Neural cell (in vitro differentiated cells): ENCODE results near the gene ABCB7. TPM values are rescaled to one million over a fixed set of nuclear protein-coding genes. Genes with fewer than 3 reads are reported as not detected.

Source experiments
- H2AFZ ChIP-seq: fragments of 200-600, 300-800 bp; sonication (generic), shearing (Covaris generic); 2 replicates; pipeline ENCODE4 v1.6.0; 2014; ENCODE audit warnings: low read depth, mild to moderate bottlenecking, antibody characterized with exemption, low read length, moderate library complexity
- H3F3A ChIP-seq: fragments of 200-600 bp; shearing (Covaris generic); 2 replicates; pipeline ENCODE4 v1.6.1; 2016; ENCODE audit warnings: mild to moderate bottlenecking, moderate library complexity, mixed read lengths, antibody characterized with exemption, low read length; ENCODE audit not compliant: insufficient read depth, poor library complexity, severe bottlenecking
- H3K27ac ChIP-seq: fragments of 200-600, 300-800 bp; sonication (generic), shearing (Covaris generic); 2 replicates; pipeline ENCODE4 v1.5.1; 2014; ENCODE audit warnings: mild to moderate bottlenecking, low read length, moderate library complexity
- H3K27me3 ChIP-seq: fragments of 300-800, 200-600 bp; sonication (generic), shearing (Covaris generic); 2 replicates; pipeline ENCODE4 v1.6.0; 2014; ENCODE audit warnings: mild to moderate bottlenecking, low read depth, low read length, moderate library complexity; ENCODE audit not compliant: insufficient read depth
- H3K36me3 ChIP-seq: fragments of 300-800, 200-600 bp; sonication (generic), shearing (Covaris generic); 2 replicates; pipeline ENCODE4 v1.5.1; 2014; ENCODE audit warnings: mild to moderate bottlenecking, antibody characterized with exemption, low read length, moderate library complexity; ENCODE audit not compliant: insufficient read depth
- H3K4me2 ChIP-seq: fragments of 300-800, 200-600 bp; sonication (generic), shearing (Covaris generic); 2 replicates; pipeline ENCODE4 v1.6.0; 2014; ENCODE audit warnings: mild to moderate bottlenecking, low read length
- H3K4me3 ChIP-seq: fragments of 300-800, 200-600 bp; sonication (generic), shearing (Covaris generic); 2 replicates; pipeline ENCODE4 v1.5.1; 2014; ENCODE audit warnings: mild to moderate bottlenecking, low read length, moderate library complexity
- H3K79me2 ChIP-seq: fragments of 200-600 bp; shearing (Covaris generic); replicated peaks from 2 replicates; pipeline ENCODE4 v1.6.0; 2014; ENCODE audit warnings: mild to moderate bottlenecking, low read length, moderate library complexity; ENCODE audit not compliant: insufficient read depth
- H3K9ac ChIP-seq: fragments of 300-800, 200-600 bp; sonication (generic), shearing (Covaris generic); 2 replicates; pipeline ENCODE4 v1.6.1; 2016; ENCODE audit warnings: mild to moderate bottlenecking, low read length, mixed read lengths
- H3K9me2 ChIP-seq: fragments of 200-600 bp; shearing (Covaris generic); 2 replicates; pipeline ENCODE4 v1.6.1; 2016; ENCODE audit warnings: mild to moderate bottlenecking, low read length, mixed read lengths; ENCODE audit not compliant: insufficient read depth
- H3K9me3 ChIP-seq: fragments of 200-600, 300-800 bp; sonication (generic), shearing (Covaris generic); 2 replicates; pipeline ENCODE4 v1.6.1; 2016; ENCODE audit warnings: mild to moderate bottlenecking, mixed run types, low read length, moderate library complexity, mixed read lengths
- H4K20me1 ChIP-seq: fragments of 200-600 bp; shearing (Covaris generic); 2 replicates; pipeline ENCODE4 v1.6.1; 2016; ENCODE audit warnings: mild to moderate bottlenecking, mixed run types; ENCODE audit not compliant: insufficient read depth
- EP300 ChIP-seq: fragments of 450-650 bp; conservative IDR thresholded peaks from 2 replicates; pipeline ENCODE4 v1.6.1; 2014; ENCODE audit warnings: antibody characterized with exemption, mild to moderate bottlenecking, moderate library complexity; ENCODE audit not compliant: poor library complexity, severe bottlenecking
- EZH2 ChIP-seq: fragments of 200-600, 300-800 bp; shearing (Covaris generic), sonication (generic); IDR thresholded peaks from 2 replicates; pipeline ENCODE4 v1.6.1; 2014; ENCODE audit warnings: antibody characterized with exemption, low read length, borderline replicate concordance, mild to moderate bottlenecking; ENCODE audit not compliant: insufficient read depth, poor library complexity, severe bottlenecking
- MXI1 ChIP-seq: fragments of 450-650 bp; conservative IDR thresholded peaks from 2 replicates; pipeline ENCODE4 v1.6.1; 2014; ENCODE audit warnings: antibody characterized with exemption, mild to moderate bottlenecking; ENCODE audit not compliant: poor library complexity, severe bottlenecking
- POLR2AphosphoS5 ChIP-seq: IDR thresholded peaks from 2 replicates; pipeline ENCODE4 v1.6.1; 2012
- RAD21 ChIP-seq: fragments of 450-650 bp; conservative IDR thresholded peaks from 2 replicates; pipeline ENCODE4 v1.6.1; 2014; ENCODE audit warnings: antibody characterized with exemption, mild to moderate bottlenecking, moderate library complexity
- SMC3 ChIP-seq: fragments of 450-650 bp; conservative IDR thresholded peaks from 2 replicates; pipeline ENCODE4 v1.6.1; 2014; ENCODE audit warnings: antibody characterized with exemption, mild to moderate bottlenecking, moderate library complexity; ENCODE audit not compliant: poor library complexity
- TAF1 ChIP-seq: IDR thresholded peaks from 2 replicates; pipeline ENCODE4 v1.6.1; 2012; ENCODE audit warnings: low read depth
- polyA plus RNA-seq: library from polyadenylated mRNA; depleted of rRNA; stranded (reverse); fragments of >200 nt; gene quantifications from 2 replicates; pipeline ENCODE4 v1.2.3, GENCODE V29; 2014
- TF ChIP-seq, protein P1 (sequence below): IDR thresholded peaks from 2 replicates; pipeline ENCODE4 v1.6.1; 2012; ENCODE audit warnings: borderline replicate concordance
- TF ChIP-seq, protein P2 (sequence below): fragments of 450-650 bp; IDR thresholded peaks from 2 replicates; pipeline ENCODE4 v1.5.1; 2014; ENCODE audit warnings: antibody characterized with exemption, mild to moderate bottlenecking, moderate library complexity; ENCODE audit not compliant: poor library complexity, severe bottlenecking

ABCB7 gene
- polyA plus RNA-seq, 1 donor from 2014 or later: 25.1 TPM

DNA sequence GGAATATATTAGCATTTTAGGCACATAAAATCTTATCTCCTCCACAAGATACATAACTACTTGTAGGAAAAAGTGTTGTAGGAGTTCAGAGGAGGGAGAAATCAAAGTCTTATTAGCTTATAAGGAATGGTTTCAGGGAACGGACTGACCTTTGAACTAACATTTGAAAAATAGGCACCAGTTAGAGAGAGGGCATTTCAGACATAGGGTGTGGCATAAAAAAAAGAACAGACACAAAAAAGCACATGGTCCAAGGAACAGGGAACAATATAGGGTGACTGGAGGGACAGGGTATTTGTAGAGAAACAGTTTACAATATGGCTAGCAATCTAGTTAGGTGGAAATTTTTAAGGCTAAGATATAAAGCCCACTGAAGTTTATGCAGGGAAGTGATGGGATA, 6.4 kb downstream of the ABCB7 start:
- Histone ChIP-seq H3K9me2 (no peaks in the 10 kb centered on the region), H3K4me2 (no peak overlapping the region), H3K27me3 (no peaks in the 10 kb centered on the region), H3K9ac (no peak overlapping the region), H3K79me2 (peaks cover 4% of the 10 kb centered on the region), H3F3A (no peaks in the 10 kb centered on the region), H4K20me1 (no peaks in the 10 kb centered on the region), H3K4me3 (no peak overlapping the region), H3K27ac (no peak overlapping the region), H3K36me3 (no peaks in the 10 kb centered on the region), H3K9me3 (no peaks in the 10 kb centered on the region), H2AFZ (no peak overlapping the region)
- TF ChIP-seq EP300 (no peak), MXI1 (no peak), RAD21 (no peak), TAF1 (no peak), SMC3 (no peak), POLR2AphosphoS5 (no peak), EZH2 (no peak)
- TF ChIP-seq, protein P1, sequence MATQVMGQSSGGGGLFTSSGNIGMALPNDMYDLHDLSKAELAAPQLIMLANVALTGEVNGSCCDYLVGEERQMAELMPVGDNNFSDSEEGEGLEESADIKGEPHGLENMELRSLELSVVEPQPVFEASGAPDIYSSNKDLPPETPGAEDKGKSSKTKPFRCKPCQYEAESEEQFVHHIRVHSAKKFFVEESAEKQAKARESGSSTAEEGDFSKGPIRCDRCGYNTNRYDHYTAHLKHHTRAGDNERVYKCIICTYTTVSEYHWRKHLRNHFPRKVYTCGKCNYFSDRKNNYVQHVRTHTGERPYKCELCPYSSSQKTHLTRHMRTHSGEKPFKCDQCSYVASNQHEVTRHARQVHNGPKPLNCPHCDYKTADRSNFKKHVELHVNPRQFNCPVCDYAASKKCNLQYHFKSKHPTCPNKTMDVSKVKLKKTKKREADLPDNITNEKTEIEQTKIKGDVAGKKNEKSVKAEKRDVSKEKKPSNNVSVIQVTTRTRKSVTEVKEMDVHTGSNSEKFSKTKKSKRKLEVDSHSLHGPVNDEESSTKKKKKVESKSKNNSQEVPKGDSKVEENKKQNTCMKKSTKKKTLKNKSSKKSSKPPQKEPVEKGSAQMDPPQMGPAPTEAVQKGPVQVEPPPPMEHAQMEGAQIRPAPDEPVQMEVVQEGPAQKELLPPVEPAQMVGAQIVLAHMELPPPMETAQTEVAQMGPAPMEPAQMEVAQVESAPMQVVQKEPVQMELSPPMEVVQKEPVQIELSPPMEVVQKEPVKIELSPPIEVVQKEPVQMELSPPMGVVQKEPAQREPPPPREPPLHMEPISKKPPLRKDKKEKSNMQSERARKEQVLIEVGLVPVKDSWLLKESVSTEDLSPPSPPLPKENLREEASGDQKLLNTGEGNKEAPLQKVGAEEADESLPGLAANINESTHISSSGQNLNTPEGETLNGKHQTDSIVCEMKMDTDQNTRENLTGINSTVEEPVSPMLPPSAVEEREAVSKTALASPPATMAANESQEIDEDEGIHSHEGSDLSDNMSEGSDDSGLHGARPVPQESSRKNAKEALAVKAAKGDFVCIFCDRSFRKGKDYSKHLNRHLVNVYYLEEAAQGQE: no peak
- TF ChIP-seq, protein P2, sequence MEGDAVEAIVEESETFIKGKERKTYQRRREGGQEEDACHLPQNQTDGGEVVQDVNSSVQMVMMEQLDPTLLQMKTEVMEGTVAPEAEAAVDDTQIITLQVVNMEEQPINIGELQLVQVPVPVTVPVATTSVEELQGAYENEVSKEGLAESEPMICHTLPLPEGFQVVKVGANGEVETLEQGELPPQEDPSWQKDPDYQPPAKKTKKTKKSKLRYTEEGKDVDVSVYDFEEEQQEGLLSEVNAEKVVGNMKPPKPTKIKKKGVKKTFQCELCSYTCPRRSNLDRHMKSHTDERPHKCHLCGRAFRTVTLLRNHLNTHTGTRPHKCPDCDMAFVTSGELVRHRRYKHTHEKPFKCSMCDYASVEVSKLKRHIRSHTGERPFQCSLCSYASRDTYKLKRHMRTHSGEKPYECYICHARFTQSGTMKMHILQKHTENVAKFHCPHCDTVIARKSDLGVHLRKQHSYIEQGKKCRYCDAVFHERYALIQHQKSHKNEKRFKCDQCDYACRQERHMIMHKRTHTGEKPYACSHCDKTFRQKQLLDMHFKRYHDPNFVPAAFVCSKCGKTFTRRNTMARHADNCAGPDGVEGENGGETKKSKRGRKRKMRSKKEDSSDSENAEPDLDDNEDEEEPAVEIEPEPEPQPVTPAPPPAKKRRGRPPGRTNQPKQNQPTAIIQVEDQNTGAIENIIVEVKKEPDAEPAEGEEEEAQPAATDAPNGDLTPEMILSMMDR: no peak

DNA sequence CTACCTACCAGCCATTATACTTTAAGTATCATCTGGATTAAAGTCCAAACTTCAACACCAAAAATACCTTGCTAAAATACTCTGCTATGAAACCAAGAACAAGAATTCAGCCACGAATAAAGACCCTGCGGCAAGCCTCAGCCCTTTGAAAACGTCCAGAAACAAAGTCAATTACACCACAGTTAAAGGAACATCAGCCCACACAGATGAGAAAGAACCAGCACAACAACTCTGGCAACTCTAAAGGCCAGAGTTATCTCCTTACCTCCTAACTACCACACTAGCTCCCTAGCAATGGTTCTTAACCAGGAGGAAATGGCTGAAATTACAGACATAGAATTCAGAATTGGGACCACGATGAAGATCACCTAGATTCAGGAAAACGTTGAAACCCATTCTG, 23.4 kb downstream of the ABCB7 start:
- Histone ChIP-seq H3K36me3 (no peaks in the 10 kb centered on the region), H3K9ac (no peak overlapping the region), H3K27me3 (no peaks in the 10 kb centered on the region), H3K79me2 (no peaks in the 10 kb centered on the region), H3K27ac (no peak overlapping the region), H3K9me2 (no peaks in the 10 kb centered on the region), H3K4me2 (no peak overlapping the region), H3F3A (no peaks in the 10 kb centered on the region), H4K20me1 (no peaks in the 10 kb centered on the region), H3K9me3 (no peaks in the 10 kb centered on the region), H2AFZ (no peak overlapping the region), H3K4me3 (no peak overlapping the region)
- no peak for TF ChIP-seq EP300

DNA sequence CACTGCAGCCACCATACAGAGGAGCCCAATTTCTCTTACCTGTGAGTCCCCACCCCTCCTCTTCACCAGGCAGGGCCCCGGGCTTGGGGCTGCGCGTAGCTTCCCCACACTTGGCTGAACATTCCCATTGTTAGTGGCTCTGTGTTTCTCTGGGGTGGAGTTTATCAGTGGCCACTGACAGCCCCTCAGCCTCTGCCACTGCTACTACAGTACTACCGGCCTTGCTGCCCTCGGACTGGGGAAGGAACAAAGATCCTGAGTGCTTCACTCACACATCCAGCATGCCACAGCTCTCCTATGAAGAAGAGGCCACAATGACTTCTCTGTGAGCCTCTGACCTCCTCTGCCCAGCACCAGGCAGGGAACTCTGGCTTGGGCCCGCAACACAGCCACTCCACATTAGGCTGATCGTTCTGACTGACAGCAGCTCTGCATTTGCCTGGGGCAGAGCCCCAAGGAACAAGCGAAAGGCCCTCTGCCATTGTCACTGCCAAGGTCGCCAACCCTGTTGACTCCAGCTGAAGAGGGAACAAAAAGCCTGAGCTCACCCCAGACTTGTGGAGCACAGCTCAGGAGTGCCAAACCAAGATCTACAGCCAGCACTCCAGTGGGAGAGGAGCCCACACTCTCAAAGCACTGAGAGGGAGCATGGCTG, 24.0 kb downstream of the ABCB7 start:
- Histone ChIP-seq H3K79me2 (no peaks in the 10 kb centered on the region), H3K36me3 (no peaks in the 10 kb centered on the region), H3K27ac (no peak overlapping the region), H3K9ac (no peak overlapping the region), H3K9me3 (no peaks in the 10 kb centered on the region), H4K20me1 (no peaks in the 10 kb centered on the region), H3K9me2 (no peaks in the 10 kb centered on the region), H3K4me2 (no peak overlapping the region), H3K4me3 (no peak overlapping the region), H3K27me3 (no peaks in the 10 kb centered on the region), H2AFZ (no peak overlapping the region), H3F3A (no peaks in the 10 kb centered on the region)
- TF ChIP-seq TAF1 (no peak), EP300 (no peak), SMC3 (no peak), RAD21 (no peak), MXI1 (no peak), POLR2AphosphoS5 (no peak), EZH2 (no peak)
- TF ChIP-seq, protein P2: no peak
- TF ChIP-seq, protein P1: no peak
